T-helper 1 cell (primary cell): ENCODE data around the gene ULK4.

ENCODE experiments used
- DNase-seq, 5 donors: peaks; one replicate each; pipeline ENCODE4 v3.0.0-alpha.2; 2012 to 2020

The ULK4 gene

DNA sequence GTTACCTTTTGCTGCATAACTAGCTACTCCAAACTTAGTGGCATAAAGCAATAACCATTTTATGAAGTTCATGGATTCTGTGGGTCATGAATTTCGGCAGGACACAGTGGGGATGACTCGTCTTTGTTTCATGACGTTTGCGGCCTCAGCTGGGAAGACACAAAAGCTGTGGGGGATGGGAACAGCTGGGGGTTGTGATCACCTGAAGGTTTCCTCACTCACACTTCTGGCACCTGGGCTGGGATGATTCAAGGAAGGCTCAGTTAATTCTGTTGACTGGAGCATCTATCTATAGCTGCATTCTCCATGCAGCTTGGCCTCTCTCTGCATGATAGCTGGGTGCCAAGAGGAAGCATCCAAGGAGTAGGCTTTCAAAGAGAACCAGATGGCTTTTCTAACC is 332.8 kb downstream of the ULK4 start:
- no peak for DNase-seq

GRCh38 chr3:41627477-41628087 is 334.3 kb downstream of the ULK4 start:
- DNase-seq, result no peak

DNA sequence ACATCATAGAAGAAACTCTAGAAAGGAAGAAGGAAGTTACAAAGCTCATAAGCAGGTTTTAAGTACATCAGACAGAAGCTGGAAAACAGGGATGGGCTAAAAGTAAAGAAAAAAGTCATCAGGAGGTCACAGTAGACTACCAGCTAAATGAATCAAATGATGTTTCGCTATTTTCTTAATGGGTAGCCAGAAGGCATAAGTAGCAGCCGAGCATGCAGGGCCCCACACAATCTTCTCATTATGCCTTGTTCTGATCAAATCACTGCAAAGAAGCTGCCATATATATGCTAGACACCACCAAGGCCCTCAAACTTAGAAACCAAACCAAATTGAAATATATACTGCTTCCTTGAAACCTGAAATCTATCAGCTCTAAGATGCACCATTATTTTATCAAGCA is 349.1 kb downstream of the ULK4 start:
- no peak for DNase-seq

- no peak for DNase-seq
These were observed 350.9 kb downstream of the ULK4 start for GRCh38 chr3:41611008-41611407.

DNA sequence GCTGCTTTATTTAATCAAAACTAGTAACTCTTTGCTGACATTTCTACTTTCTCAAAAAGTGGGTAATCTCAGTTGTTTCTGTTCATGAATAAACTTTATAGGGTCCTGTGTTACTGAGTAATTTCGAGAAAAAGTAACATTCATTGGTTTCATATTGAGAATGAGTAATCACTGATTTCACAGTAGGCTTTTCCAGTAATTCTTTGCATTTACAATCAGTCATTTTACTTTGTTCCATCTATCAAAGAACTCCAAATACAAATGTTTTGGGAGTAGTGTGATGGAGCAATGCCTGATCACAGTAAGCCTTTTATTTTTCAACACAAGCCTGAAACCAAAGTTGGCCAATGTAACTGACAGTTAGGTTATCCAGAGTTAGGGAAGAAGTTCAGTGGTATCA is 353.6 kb downstream of the ULK4 start:
- DNase-seq, result peak in 1 of 5 donors; percentile 52

DNA sequence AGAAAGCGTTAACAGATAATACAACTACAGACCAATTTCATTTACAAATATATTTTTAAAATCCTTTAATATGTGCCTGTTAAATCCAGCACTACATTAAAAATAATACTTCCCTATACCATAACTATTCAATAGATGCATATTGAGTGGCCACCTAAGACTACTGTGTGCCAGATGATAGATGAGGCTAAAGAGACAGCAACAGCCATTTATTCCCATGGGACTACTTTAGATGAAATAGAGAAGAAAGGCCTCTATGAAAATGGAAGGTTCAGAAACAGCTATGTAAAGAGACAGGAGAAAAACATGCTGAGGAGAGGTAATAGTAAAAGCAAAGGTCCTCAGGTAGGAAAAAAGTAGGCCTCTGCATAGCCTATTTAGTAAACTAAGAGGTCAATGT is 358.1 kb downstream of the ULK4 start:
- no peak for DNase-seq

DNA sequence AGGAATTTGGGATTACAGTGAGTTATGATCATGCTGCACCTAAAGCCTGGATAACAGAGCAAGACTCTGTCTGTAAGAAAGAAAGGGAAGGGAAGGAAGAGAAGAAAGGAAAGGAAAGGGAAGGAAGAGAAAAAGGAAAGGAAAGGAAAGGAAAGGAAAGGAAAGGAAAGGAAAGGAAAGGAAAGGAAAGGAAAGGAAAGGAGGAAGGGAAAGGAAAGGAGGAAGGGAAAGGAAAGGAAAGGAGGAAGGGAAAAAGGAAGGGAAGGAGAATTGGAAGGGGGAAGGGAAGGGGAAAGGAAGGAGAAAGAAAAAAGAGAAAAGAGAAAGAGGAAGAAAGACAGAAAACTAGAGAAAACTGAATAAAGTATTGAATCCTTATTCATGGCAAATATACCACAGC is 359.8 kb downstream of the ULK4 start:
- no peak for DNase-seq

DNA sequence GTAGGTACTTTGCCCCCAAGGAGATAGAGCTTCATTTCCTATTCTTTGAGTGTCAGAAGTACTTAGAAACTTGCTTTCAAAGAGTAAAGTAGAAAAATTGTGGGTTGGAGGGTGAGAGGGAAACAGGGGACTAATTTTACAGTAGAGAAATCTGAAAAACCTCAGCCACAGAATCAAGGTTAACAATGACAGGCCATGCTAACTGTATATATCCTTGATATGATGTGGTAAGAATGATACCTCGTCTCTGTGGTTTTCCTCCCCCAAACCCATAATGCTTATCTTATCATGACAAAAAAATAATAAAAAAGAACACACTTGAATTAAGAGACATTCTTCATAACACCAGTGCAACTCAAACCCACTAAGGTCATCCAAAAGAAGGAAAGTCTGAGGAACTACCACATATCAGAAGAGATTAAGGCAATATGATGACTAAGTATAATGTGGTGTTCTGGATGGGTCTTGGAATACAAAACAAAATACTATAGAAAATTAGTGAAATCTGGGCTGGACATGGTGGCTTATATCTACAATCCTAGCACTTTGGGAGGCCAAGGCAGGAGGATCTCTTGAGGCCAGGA is 360.4 kb downstream of the ULK4 start:
- DNase-seq, result no peak

GRCh38 chr3:41600616-41601015 is 361.3 kb downstream of the ULK4 start:
- no peak for DNase-seq

DNA sequence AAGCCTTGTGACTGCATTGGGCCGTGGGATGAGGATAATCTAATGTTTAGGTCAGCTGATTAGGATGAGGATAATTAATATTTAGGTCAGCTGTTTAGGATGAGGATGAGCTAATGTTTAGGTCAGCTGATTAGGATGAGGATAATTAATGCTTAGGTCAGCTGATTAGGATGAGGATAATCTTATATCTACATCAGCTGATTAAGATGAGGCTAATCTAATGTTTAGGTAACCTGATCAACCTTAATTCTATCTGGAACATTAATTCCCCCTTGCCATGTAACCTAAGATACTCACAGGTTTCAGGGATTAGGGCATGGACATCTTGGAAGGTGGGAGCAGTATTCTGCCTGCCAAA is 362.8 kb downstream of the ULK4 start:
- no peak for DNase-seq

GRCh38 chr3:41598402-41599126 is 363.3 kb downstream of the ULK4 start:
- DNase-seq, result no peak

GRCh38 chr3:41593774-41594173 is 368.1 kb downstream of the ULK4 start:
- DNase-seq, result no peak

- no peak for DNase-seq
These were observed 369.0 kb downstream of the ULK4 start for GRCh38 chr3:41592753-41593510.

- no peak for DNase-seq
These were observed 378.9 kb downstream of the ULK4 start for GRCh38 chr3:41583014-41583413.

DNA sequence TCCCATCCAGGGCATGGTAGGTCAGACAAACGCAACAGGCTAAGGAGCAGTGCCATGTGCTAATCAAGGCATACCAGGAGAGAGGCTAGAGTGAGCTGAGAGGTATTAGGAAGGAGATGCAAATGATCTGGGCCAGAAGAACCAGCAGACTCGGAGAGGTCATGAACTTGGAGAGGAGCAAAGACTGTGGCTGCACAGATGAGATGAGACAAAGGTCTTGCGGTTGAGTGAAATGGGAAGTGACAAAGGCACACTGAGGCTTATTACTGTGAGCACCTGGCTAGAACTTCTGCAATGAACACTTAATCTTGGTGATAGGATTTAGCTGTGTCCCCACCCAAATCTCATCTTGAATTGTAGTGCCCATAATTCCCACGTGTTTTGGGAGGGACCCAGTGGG is 380.2 kb downstream of the ULK4 start:
- no peak for DNase-seq

- no peak for DNase-seq
These were observed 381.5 kb downstream of the ULK4 start for GRCh38 chr3:41580274-41580959.

DNA sequence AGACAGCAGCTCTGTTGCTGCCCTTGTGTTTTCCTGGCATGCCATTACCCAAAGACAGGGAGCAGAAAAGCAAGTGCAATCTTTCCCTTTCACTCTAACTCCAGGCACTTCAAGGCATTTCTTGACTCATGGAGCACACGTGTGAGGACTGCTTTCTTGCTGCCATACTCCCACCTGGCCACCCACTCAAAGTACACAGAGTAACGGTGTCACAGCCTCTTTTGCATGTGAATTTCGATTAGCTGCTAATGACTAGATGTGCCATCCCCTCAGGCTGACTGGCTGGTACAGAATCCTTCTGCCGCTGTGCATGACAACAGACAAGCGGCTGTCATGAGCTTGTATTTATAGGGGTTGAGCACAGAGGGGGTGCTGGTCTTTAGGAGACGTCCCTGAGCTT is 382.0 kb downstream of the ULK4 start:
- no peak for DNase-seq

DNA sequence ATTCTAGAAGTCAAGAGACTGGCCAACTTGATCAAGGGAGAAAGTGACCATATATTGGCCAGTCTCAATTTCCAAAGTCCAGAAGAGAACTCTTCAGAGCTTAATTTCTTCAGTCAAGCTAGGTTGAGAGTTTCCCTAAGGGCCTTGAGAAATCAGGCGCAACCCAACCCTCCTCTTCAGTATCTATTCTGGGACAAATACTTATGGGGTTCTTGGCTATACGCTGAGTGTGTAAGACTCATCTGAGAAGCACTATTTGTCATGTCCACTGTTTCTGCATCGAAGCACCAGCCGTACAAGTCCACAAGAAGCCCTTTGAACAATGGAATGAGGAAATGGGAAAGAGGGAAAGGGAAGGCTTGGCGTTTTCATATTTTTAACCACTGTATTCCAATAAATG is 383.1 kb downstream of the ULK4 start:
- DNase-seq, result no peak

- no peak for DNase-seq
These were observed 386.2 kb downstream of the ULK4 start for GRCh38 chr3:41575724-41576123.

DNA sequence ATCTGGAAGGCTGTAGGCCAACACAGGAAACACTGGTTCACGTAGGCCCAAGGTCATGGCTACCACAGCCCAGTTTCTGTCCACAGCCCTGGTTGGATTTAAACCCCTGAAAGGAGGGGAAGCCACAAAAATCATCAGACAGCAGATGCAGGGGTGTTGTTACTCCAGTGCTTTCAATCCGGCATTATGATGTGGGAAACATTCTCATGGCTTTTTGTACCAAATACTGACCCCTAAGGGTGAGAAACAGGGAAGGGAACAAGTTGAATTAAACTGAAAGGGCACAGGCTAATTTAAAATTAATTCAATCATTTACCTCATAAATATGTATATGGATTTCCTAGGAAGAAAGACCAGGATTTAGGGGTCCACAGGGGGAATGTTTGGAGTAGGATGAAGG is 387.0 kb downstream of the ULK4 start:
- DNase-seq, result no peak

DNA sequence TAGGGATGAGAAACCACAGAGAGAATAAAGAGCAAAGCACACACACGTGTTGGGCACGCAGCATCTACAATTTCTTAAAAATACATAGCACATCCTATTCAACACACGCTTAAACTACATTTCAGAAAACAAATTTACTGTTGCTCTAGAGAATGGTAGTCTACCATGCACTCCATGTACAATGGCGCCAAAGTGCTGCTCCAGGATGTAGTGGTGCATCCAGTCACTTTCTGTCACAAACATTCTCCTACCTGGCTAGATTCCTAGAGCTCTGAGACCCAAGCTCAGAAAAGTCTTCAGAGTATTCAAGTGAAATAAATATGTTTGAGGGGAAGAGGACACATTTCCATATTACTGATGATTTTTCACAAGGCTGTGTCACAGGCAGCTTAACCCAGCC is 388.3 kb downstream of the ULK4 start:
- DNase-seq, result no peak

GRCh38 chr3:41572092-41572491 is 389.8 kb downstream of the ULK4 start:
- DNase-seq, result no peak

- DNase-seq, result no peak
These were observed 392.1 kb downstream of the ULK4 start for GRCh38 chr3:41569632-41570305.
